ENCODE data around the gene LAMA2. TPM values are rescaled to one million over a fixed set of nuclear protein-coding genes. Genes with fewer than 3 reads are reported as not detected.

The LAMA2 gene, protein sequence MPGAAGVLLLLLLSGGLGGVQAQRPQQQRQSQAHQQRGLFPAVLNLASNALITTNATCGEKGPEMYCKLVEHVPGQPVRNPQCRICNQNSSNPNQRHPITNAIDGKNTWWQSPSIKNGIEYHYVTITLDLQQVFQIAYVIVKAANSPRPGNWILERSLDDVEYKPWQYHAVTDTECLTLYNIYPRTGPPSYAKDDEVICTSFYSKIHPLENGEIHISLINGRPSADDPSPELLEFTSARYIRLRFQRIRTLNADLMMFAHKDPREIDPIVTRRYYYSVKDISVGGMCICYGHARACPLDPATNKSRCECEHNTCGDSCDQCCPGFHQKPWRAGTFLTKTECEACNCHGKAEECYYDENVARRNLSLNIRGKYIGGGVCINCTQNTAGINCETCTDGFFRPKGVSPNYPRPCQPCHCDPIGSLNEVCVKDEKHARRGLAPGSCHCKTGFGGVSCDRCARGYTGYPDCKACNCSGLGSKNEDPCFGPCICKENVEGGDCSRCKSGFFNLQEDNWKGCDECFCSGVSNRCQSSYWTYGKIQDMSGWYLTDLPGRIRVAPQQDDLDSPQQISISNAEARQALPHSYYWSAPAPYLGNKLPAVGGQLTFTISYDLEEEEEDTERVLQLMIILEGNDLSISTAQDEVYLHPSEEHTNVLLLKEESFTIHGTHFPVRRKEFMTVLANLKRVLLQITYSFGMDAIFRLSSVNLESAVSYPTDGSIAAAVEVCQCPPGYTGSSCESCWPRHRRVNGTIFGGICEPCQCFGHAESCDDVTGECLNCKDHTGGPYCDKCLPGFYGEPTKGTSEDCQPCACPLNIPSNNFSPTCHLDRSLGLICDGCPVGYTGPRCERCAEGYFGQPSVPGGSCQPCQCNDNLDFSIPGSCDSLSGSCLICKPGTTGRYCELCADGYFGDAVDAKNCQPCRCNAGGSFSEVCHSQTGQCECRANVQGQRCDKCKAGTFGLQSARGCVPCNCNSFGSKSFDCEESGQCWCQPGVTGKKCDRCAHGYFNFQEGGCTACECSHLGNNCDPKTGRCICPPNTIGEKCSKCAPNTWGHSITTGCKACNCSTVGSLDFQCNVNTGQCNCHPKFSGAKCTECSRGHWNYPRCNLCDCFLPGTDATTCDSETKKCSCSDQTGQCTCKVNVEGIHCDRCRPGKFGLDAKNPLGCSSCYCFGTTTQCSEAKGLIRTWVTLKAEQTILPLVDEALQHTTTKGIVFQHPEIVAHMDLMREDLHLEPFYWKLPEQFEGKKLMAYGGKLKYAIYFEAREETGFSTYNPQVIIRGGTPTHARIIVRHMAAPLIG (N-terminal part only)
- total RNA-seq: 1.9 to 9.8 TPM (median 2.5 TPM) in 3 replicates
- long read RNA-seq: 0 reads

GRCh38 chr6:128882991-128883611 is at the start of gene LAMA2:
TSS of gene LAMA2 (plus strand) at chr6:128883138. CDS start at chr6:128883246, 108 bp downstream.
- Mint-ChIP-seq H3K4me3 (ENCODE audit: unreplicated experiment) (peak within 1 kb of the TSS; percentile 77), H3K27ac (ENCODE audit: unreplicated experiment) (no peak within 1 kb of the TSS), H3K4me1 (ENCODE audit: low read depth) (peaks cover 11% of the 10 kb centered on the region), H3K9me3 (ENCODE audit: low read depth) (no peaks in the 10 kb centered on the region), H3K36me3 (ENCODE audit: low read depth) (no peaks in the 10 kb centered on the region), H3K27me3 (ENCODE audit: low read depth) (peaks cover 5% of the 10 kb centered on the region)
- peak; percentile 94 for DNase-seq (ENCODE audit: low spot score)
- TF ChIP-seq, protein P1, sequence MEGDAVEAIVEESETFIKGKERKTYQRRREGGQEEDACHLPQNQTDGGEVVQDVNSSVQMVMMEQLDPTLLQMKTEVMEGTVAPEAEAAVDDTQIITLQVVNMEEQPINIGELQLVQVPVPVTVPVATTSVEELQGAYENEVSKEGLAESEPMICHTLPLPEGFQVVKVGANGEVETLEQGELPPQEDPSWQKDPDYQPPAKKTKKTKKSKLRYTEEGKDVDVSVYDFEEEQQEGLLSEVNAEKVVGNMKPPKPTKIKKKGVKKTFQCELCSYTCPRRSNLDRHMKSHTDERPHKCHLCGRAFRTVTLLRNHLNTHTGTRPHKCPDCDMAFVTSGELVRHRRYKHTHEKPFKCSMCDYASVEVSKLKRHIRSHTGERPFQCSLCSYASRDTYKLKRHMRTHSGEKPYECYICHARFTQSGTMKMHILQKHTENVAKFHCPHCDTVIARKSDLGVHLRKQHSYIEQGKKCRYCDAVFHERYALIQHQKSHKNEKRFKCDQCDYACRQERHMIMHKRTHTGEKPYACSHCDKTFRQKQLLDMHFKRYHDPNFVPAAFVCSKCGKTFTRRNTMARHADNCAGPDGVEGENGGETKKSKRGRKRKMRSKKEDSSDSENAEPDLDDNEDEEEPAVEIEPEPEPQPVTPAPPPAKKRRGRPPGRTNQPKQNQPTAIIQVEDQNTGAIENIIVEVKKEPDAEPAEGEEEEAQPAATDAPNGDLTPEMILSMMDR (IDR thresholded peaks at IDR 0.05): peak; percentile 52

DNA sequence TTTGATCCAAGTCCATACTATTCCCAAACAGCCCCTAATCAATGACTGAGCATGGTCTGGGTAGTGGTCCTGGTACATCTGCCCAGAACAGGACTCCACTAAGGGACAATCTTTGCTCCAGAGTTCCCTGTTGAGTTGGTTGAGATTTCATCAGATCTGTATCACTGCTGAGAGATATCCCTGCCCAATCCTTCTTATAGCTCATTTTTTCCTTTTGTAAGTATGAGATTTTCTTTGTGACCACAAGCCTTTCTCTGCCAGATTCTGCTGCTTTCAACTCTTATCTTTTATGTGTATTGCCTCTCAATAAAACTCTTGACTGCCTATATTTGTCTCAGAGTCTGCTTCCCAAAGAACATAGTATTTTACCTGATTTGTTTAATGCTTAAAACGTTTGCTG is 46.2 kb upstream of the LAMA2 start:
- peaks cover 11% of the 10 kb centered on the region for H3K27me3 Mint-ChIP-seq (ENCODE audit: low read depth)
- H3K9me3 Mint-ChIP-seq (ENCODE audit: low read depth): peaks cover 18% of the 10 kb centered on the region
- no peaks in the 10 kb centered on the region for H3K36me3 Mint-ChIP-seq (ENCODE audit: low read depth)
- no peaks in the 10 kb centered on the region for H3K4me1 Mint-ChIP-seq (ENCODE audit: low read depth)
- TF ChIP-seq, protein P1 (IDR thresholded peaks at IDR 0.05): no peak
- no peak for DNase-seq (ENCODE audit: low spot score)
- no peak overlapping the region for H3K27ac Mint-ChIP-seq (ENCODE audit: unreplicated experiment)
- no peak overlapping the region for H3K4me3 Mint-ChIP-seq (ENCODE audit: unreplicated experiment)

- Mint-ChIP-seq H3K27ac (ENCODE audit: unreplicated experiment) (no peak overlapping the region), H3K27me3 (ENCODE audit: low read depth) (peaks cover 13% of the 10 kb centered on the region), H3K4me3 (ENCODE audit: unreplicated experiment) (no peak overlapping the region), H3K9me3 (ENCODE audit: low read depth) (peaks cover 3% of the 10 kb centered on the region), H3K36me3 (ENCODE audit: low read depth) (no peaks in the 10 kb centered on the region), H3K4me1 (ENCODE audit: low read depth) (no peaks in the 10 kb centered on the region)
- no peak for DNase-seq (ENCODE audit: low spot score)
- TF ChIP-seq, protein P1 (IDR thresholded peaks at IDR 0.05): no peak
These were observed 41.4 kb upstream of the LAMA2 start for GRCh38 chr6:128841518-128841917.

DNA sequence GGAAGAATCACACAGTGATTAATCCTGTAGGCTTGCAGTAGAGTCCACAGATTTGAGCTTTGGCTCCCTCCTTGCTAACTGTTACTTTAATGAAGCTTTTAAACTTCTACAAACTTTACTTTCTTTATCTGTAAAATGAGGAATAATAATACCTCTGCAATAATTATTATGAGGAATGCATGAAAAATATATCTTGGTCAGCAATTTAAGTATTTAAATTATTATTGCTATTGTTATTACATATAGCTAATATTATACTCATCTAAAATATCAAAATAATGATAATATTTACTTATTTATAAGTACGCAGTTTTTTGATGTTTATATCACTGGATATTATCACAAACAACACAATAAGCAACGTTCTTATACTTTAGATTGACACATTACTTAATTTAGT is 38.3 kb upstream of the LAMA2 start:
- DNase-seq (ENCODE audit: low spot score): no peak
- peaks cover 3% of the 10 kb centered on the region for H3K9me3 Mint-ChIP-seq (ENCODE audit: low read depth)
- no peaks in the 10 kb centered on the region for H3K36me3 Mint-ChIP-seq (ENCODE audit: low read depth)
- no peak overlapping the region for H3K4me3 Mint-ChIP-seq (ENCODE audit: unreplicated experiment)
- TF ChIP-seq, protein P1 (IDR thresholded peaks at IDR 0.05): no peak
- no peaks in the 10 kb centered on the region for H3K4me1 Mint-ChIP-seq (ENCODE audit: low read depth)
- peaks cover 14% of the 10 kb centered on the region for H3K27me3 Mint-ChIP-seq (ENCODE audit: low read depth)
- no peak overlapping the region for H3K27ac Mint-ChIP-seq (ENCODE audit: unreplicated experiment)

Measured in chondrocyte (in vitro differentiated cells).